Peyer's patch (tissue), 4 donors: ENCODE data around the gene CLEC4E.

Experiments
- POLR2A ChIP-seq, 2 donors: fragments of 450-650 bp; IDR thresholded peaks; one replicate each; pipeline ENCODE4 v1.5.1; 2017; ENCODE audit warnings: antibody characterized with exemption in 2 of 2, mild to moderate bottlenecking in 2 of 2, moderate library complexity in 2 of 2
- TF ChIP-seq, protein P1 (sequence below), 6 experiments: fragments of 450-650 bp in 4 of 6; fragments of 200-600 bp in 2 of 6; sonication (generic) in 1 of 6; IDR thresholded peaks; one replicate each; pipeline ENCODE4 v1.5.1; 2017 to 2019; ENCODE audit warnings: antibody characterized with exemption in 6 of 6, mild to moderate bottlenecking in 3 of 6, moderate library complexity in 1 of 6

DNA sequence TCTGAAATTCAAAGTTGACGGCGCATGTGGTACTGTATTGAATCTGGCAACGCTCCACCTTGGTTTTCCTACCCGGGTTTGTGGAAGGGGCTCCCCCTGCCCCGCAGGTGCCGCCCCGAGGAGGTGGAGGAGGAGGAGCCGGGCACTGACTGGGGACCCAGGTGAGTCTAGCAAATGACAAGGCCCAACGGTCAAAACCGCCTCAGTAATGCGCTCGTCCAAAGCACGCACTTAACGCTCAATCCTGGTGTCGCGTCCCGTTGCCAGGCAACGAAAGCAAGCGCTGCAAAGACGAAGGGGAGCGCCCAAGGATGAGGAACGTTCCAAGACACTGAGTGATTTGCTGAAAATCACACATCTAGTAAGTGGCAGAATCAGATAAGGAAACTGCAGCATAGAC, 24.0 kb upstream of the CLEC4E start:
- TF ChIP-seq, protein P1, sequence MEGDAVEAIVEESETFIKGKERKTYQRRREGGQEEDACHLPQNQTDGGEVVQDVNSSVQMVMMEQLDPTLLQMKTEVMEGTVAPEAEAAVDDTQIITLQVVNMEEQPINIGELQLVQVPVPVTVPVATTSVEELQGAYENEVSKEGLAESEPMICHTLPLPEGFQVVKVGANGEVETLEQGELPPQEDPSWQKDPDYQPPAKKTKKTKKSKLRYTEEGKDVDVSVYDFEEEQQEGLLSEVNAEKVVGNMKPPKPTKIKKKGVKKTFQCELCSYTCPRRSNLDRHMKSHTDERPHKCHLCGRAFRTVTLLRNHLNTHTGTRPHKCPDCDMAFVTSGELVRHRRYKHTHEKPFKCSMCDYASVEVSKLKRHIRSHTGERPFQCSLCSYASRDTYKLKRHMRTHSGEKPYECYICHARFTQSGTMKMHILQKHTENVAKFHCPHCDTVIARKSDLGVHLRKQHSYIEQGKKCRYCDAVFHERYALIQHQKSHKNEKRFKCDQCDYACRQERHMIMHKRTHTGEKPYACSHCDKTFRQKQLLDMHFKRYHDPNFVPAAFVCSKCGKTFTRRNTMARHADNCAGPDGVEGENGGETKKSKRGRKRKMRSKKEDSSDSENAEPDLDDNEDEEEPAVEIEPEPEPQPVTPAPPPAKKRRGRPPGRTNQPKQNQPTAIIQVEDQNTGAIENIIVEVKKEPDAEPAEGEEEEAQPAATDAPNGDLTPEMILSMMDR (IDR thresholded peaks at IDR 0.05) = no peak
- TF ChIP-seq POLR2A (IDR thresholded peaks at IDR 0.05) = no peak
